GM19099 (cell line): ENCODE results near the gene FYN.

Experiments used
- POLR2A ChIP-seq: IDR thresholded peaks from 3 replicates; pipeline ENCODE4 v1.6.1; 2011; ENCODE audit warnings: low read depth; ENCODE audit not compliant: insufficient read length; ENCODE audit errors: extremely low read depth

Gene FYN

GRCh38 chr6:111888928-111889695 is 15.9 kb upstream of the FYN start:
- no peak for TF ChIP-seq POLR2A

- no peak for TF ChIP-seq POLR2A
These were observed 12.2 kb upstream of the FYN start for GRCh38 chr6:111885373-111886027.

- TF ChIP-seq POLR2A: no peak
These were observed 10.8 kb upstream of the FYN start for GRCh38 chr6:111884068-111884467.

- TF ChIP-seq POLR2A: no peak
These were observed 7.1 kb upstream of the FYN start for GRCh38 chr6:111880181-111880888.

GRCh38 chr6:111875741-111876140 is 2.5 kb upstream of the FYN start:
- no peak for TF ChIP-seq POLR2A

GRCh38 chr6:111874025-111874415 is 768 bp upstream of the FYN start:
- TF ChIP-seq POLR2A: no peak

- no peak for TF ChIP-seq POLR2A
These were observed 663 bp downstream of the FYN start for GRCh38 chr6:111872401-111873177.

- no peak for TF ChIP-seq POLR2A
These were observed 1.4 kb downstream of the FYN start for GRCh38 chr6:111871725-111872400.

- TF ChIP-seq POLR2A: no peak
These were observed 2.0 kb downstream of the FYN start for GRCh38 chr6:111871207-111871606.

GRCh38 chr6:111870742-111871064 is 2.5 kb downstream of the FYN start:
- TF ChIP-seq POLR2A: no peak

- no peak for TF ChIP-seq POLR2A
These were observed 3.1 kb downstream of the FYN start for GRCh38 chr6:111870051-111870741.

- TF ChIP-seq POLR2A: no peak
These were observed 6.4 kb downstream of the FYN start for GRCh38 chr6:111866857-111867256.

GRCh38 chr6:111865909-111866546 is 7.2 kb downstream of the FYN start:
- no peak for TF ChIP-seq POLR2A
